ENCODE measurements around the gene H6PD. TPM values are rescaled to one million over a fixed set of nuclear protein-coding genes. Genes with fewer than 3 reads are reported as not detected.

H6PD gene
- total RNA-seq, 1 donor, result 10.5 TPM

DNA sequence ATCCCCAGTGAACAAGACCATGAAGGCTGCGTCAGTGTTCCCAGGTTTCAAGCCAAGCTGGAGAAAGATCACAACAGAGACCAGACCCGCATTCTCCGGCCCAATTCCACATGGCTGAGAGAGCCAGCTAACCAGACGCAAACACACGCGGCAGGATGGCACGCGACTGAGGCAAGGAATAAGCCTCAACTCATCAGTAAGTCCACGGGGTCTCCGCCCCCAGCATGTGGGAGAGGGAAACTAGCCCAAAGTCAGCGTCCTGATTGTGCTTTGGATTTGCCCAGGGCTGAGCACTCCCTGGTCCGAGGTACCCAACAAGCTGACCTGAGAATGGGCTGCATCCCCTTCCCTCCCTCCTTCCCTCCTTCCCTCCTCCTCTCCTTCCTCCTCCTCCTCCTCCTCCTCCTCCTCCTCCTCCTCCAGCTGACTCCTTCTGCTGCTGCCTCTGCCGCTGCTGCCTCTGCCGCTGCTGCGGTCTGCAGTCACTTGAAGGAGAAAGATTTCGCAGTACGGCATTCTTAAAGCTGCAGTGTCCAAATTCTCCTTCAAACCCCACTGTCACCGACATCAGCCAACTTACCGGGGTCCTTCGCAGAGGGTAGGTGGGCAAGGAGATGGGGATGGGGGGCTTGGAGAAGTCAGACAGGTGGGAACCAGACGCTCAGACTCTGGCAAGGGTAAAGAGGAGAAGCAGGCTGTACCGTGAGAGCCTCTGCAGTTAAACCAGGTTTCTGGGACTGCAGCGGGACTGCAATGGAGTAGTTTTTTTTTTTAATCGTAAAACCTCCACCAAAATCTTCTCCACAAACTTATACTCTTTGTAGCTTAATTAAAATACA is 33.0 kb upstream of the H6PD start:
- Histone ChIP-seq H3K27me3 (ENCODE audit: insufficient read depth, low read length) (peaks cover 75% of the 10 kb centered on the region), H3K4me3 (ENCODE audit: low read length) (no peak overlapping the region), H3K4me1 (ENCODE audit: insufficient read depth, low read length) (peaks cover 22% of the 10 kb centered on the region), H3K9me3 (ENCODE audit: low read depth, low read length) (no peaks in the 10 kb centered on the region)

DNA sequence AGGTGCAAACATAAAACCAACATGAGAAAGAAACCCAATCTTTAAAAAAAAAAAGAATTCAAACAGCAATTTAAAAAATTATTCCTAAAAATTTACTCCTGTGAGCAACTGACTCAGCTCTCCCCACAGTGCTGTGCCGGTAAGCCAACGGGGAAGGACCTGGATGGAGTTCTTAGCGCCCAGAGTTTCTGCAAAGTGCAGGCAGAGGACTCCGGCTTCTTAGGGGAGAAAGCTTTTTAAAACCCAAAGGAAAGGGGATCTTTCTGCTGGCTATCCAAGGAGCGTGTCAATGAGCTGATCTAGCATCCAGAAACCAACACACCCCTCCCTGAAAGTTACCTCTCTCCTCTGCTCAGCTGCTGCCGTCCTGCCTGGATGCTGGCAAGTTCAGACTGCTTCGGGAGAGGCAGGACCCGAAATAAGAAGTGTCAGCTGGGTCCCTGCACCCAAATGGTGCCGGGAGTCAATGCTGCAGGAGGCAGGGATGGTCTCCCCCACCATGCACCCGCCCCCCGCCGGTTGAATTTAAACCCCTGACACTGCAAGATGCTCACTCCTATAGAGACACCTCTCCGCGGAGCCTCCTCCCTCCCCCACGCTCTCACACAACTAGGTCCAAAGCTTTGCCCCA is 32.2 kb upstream of the H6PD start:
- peaks cover 73% of the 10 kb centered on the region for H3K27me3 ChIP-seq (ENCODE audit: insufficient read depth, low read length)
- H3K4me1 ChIP-seq (ENCODE audit: insufficient read depth, low read length), result peaks cover 18% of the 10 kb centered on the region
- H3K9me3 ChIP-seq (ENCODE audit: low read depth, low read length), result no peaks in the 10 kb centered on the region
- no peak overlapping the region for H3K4me3 ChIP-seq (ENCODE audit: low read length)

- H3K9me3 ChIP-seq (ENCODE audit: low read depth, low read length), result no peaks in the 10 kb centered on the region
- peaks cover 62% of the 10 kb centered on the region for H3K27me3 ChIP-seq (ENCODE audit: insufficient read depth, low read length)
- no peak overlapping the region for H3K4me3 ChIP-seq (ENCODE audit: low read length)
- H3K4me1 ChIP-seq (ENCODE audit: insufficient read depth, low read length), result peaks cover 18% of the 10 kb centered on the region
These were observed 31.0 kb upstream of the H6PD start for GRCh38 chr1:9203511-9203982.

GRCh38 chr1:9204156-9204720 is 30.3 kb upstream of the H6PD start:
- Histone ChIP-seq H3K9me3 (ENCODE audit: low read depth, low read length) (no peaks in the 10 kb centered on the region), H3K4me1 (ENCODE audit: insufficient read depth, low read length) (peaks cover 18% of the 10 kb centered on the region), H3K4me3 (ENCODE audit: low read length) (no peak overlapping the region), H3K27me3 (ENCODE audit: insufficient read depth, low read length) (peaks cover 57% of the 10 kb centered on the region)

GRCh38 chr1:9207086-9207485 is 27.5 kb upstream of the H6PD start:
- Histone ChIP-seq H3K9me3 (ENCODE audit: low read depth, low read length) (no peaks in the 10 kb centered on the region), H3K4me1 (ENCODE audit: insufficient read depth, low read length) (peaks cover 5% of the 10 kb centered on the region), H3K27me3 (ENCODE audit: insufficient read depth, low read length) (peaks cover 29% of the 10 kb centered on the region), H3K4me3 (ENCODE audit: low read length) (no peak overlapping the region)

GRCh38 chr1:9207715-9208114 is 26.9 kb upstream of the H6PD start:
- H3K4me3 ChIP-seq (ENCODE audit: low read length), result no peak overlapping the region
- no peaks in the 10 kb centered on the region for H3K4me1 ChIP-seq (ENCODE audit: insufficient read depth, low read length)
- no peaks in the 10 kb centered on the region for H3K9me3 ChIP-seq (ENCODE audit: low read depth, low read length)
- H3K27me3 ChIP-seq (ENCODE audit: insufficient read depth, low read length), result peaks cover 22% of the 10 kb centered on the region

- Histone ChIP-seq H3K4me3 (ENCODE audit: low read length) (no peak overlapping the region), H3K4me1 (ENCODE audit: insufficient read depth, low read length) (no peaks in the 10 kb centered on the region), H3K27me3 (ENCODE audit: insufficient read depth, low read length) (no peaks in the 10 kb centered on the region), H3K9me3 (ENCODE audit: low read depth, low read length) (no peaks in the 10 kb centered on the region)
These were observed 23.2 kb upstream of the H6PD start for GRCh38 chr1:9211291-9211811.

DNA sequence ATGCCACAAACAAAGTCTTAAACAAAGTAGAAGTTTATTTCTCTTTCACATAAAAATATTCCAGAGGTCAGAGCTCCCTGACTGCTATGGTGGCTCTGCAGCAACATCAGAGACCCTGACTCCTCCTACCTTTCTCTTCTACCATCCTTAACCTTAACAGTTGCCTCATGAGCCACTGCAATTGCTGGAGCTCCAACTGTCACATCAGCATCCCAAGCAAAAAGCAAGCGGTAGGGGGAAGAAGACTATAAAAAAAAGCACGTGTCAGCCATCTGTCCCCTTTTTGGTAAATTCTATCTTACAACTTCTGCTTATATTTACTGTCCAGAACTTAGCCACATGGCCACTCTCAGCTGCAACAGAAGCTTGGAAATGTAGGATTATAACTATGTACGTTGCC is 21.8 kb upstream of the H6PD start:
- H3K4me1 ChIP-seq (ENCODE audit: insufficient read depth, low read length), result no peaks in the 10 kb centered on the region
- H3K9me3 ChIP-seq (ENCODE audit: low read depth, low read length), result no peaks in the 10 kb centered on the region
- no peaks in the 10 kb centered on the region for H3K27me3 ChIP-seq (ENCODE audit: insufficient read depth, low read length)
- H3K4me3 ChIP-seq (ENCODE audit: low read length), result no peak overlapping the region

- no peaks in the 10 kb centered on the region for H3K4me1 ChIP-seq (ENCODE audit: insufficient read depth, low read length)
- no peak overlapping the region for H3K4me3 ChIP-seq (ENCODE audit: low read length)
- H3K27me3 ChIP-seq (ENCODE audit: insufficient read depth, low read length), result no peaks in the 10 kb centered on the region
- no peaks in the 10 kb centered on the region for H3K9me3 ChIP-seq (ENCODE audit: low read depth, low read length)
These were observed 20.6 kb upstream of the H6PD start for GRCh38 chr1:9213956-9214355.

GRCh38 chr1:9218917-9219316 is 15.7 kb upstream of the H6PD start:
- Histone ChIP-seq H3K27me3 (ENCODE audit: insufficient read depth, low read length) (no peaks in the 10 kb centered on the region), H3K4me3 (ENCODE audit: low read length) (no peak overlapping the region), H3K9me3 (ENCODE audit: low read depth, low read length) (no peaks in the 10 kb centered on the region), H3K4me1 (ENCODE audit: insufficient read depth, low read length) (no peaks in the 10 kb centered on the region)

DNA sequence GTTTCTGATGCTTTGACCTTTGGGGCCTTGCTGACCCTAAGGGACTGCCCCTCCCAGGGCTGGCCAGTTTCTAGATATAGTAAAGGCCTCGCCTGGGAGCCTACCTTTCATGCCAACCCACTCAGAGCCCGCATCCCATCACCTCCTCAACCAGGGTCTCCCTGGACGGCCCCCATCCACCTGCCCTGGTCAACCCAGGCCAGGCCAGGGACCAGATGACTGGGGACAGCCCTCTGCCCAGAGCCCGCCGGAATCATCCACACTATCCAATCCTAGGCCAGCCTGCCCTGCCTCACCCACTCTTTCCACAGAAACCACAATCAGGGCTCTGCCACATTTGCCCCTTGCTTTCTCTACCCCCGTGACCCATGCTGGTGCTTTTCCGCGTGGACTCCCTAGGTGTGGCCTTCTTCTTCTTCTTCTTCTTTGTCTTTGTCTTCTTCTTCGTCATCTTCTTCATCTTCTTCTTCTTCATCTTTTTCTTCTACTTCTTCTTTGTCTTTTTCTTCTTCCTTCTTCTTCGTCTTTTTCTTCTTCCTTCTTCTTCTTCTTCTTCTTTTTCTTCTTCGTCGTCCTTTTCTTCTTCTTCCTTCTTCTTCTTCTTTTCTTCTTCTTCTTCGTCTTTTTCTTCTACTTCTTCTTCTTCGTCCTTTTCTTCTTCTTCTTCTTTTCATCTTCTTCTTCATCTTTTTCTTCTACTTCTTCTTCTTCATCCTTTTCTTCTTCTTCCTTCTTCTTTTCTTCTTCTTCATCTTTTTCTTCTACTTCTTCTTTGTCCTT is 11.5 kb upstream of the H6PD start:
- no peak overlapping the region for H3K4me3 ChIP-seq (ENCODE audit: low read length)
- no peaks in the 10 kb centered on the region for H3K27me3 ChIP-seq (ENCODE audit: insufficient read depth, low read length)
- no peaks in the 10 kb centered on the region for H3K9me3 ChIP-seq (ENCODE audit: low read depth, low read length)
- no peaks in the 10 kb centered on the region for H3K4me1 ChIP-seq (ENCODE audit: insufficient read depth, low read length)

DNA sequence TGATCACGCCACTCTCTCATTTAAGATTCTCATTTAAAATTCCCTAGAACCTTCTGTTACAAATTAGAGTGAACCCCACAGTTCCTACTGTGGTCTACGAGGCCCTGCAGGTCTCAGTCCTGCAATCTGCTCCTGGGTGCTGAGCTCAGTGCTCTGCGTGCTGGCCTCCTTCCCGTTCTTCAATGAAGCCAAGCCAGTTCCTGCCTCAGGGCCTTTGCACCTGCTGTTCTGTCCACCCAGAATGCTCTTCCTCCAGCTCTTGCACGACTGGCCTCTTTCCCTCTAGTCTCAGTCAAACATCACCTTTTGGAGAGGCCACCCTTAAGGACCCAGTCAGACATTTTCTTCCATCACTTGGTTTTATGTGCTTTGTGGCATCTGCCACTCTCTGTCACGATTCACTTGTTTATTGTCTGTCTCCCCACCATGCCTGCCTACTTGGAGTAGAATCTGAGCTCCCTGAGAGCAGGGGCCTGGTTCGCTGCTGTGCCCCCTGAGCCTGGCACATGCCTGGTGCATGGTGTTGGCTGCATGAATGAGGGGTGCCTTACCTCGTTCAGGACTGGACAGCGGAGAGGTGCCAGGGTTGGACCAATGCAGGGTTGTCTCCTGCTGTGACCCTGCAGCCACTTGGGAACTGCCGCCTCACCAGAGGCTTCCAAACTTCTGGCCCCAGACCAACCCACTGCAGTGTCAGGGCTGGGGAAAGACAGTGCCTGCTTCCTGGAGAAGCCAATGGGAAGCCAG is 9.7 kb upstream of the H6PD start:
- H3K4me3 ChIP-seq (ENCODE audit: low read length), result no peak overlapping the region
- H3K4me1 ChIP-seq (ENCODE audit: insufficient read depth, low read length), result peaks cover 15% of the 10 kb centered on the region
- no peaks in the 10 kb centered on the region for H3K9me3 ChIP-seq (ENCODE audit: low read depth, low read length)
- H3K27me3 ChIP-seq (ENCODE audit: insufficient read depth, low read length), result no peaks in the 10 kb centered on the region

GRCh38 chr1:9225411-9225785 is 9.2 kb upstream of the H6PD start:
- no peaks in the 10 kb centered on the region for H3K9me3 ChIP-seq (ENCODE audit: low read depth, low read length)
- H3K4me1 ChIP-seq (ENCODE audit: insufficient read depth, low read length), result peaks cover 15% of the 10 kb centered on the region
- no peaks in the 10 kb centered on the region for H3K27me3 ChIP-seq (ENCODE audit: insufficient read depth, low read length)
- H3K4me3 ChIP-seq (ENCODE audit: low read length), result no peak overlapping the region

DNA sequence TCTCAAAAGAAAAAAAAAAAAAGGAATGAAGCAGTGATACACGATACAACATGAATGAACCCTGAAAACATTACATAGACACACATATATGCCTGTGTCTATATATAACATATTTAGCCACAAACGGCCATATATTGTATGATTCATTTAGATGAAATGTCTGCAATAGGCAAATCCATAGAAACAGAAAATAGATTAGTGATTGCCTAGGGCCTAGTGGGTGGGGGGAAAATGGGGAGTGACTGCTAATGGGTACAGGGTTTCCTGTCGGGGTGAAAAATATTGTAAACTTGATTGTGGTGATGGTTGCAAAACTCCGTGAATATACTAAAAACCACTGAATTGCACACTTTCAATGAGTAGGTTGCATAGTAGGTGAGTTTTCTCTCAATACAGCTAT is 6.0 kb upstream of the H6PD start:
- H3K9me3 ChIP-seq (ENCODE audit: low read depth, low read length), result no peaks in the 10 kb centered on the region
- no peak overlapping the region for H3K4me3 ChIP-seq (ENCODE audit: low read length)
- no peaks in the 10 kb centered on the region for H3K27me3 ChIP-seq (ENCODE audit: insufficient read depth, low read length)
- H3K4me1 ChIP-seq (ENCODE audit: insufficient read depth, low read length), result peaks cover 25% of the 10 kb centered on the region
